Ectodermal cell (in vitro differentiated cells): Measurements from ENCODE around the gene SERINC1. TPM values are rescaled to one million over a fixed set of nuclear protein-coding genes. Genes with fewer than 3 reads are reported as not detected.
"Not testable (repeated sequence)": the region's sequence is repeated elsewhere in the genome, so short reads cannot be mapped to it uniquely, and the experiment has no call there.

Source experiments
- H3K27ac ChIP-seq: 2 replicates; pipeline ENCODE4 v1.7.0; 2013; ENCODE audit warnings: mild to moderate bottlenecking, low read depth, low read length; ENCODE audit not compliant: insufficient read depth, poor library complexity, severe bottlenecking
- H3K27me3 ChIP-seq: 2 replicates; pipeline ENCODE4 v1.7.0; 2013; ENCODE audit warnings: mild to moderate bottlenecking, low read length; ENCODE audit not compliant: insufficient read depth, control insufficient read depth, poor library complexity, severe bottlenecking
- H3K36me3 ChIP-seq: one replicate; pipeline ENCODE4 v1.7.0; 2013; ENCODE audit warnings: low read length; ENCODE audit not compliant: control insufficient read depth, insufficient read depth
- H3K4me1 ChIP-seq: one replicate; pipeline ENCODE4 v1.7.0; 2013; ENCODE audit warnings: low read length; ENCODE audit not compliant: control insufficient read depth, insufficient read depth
- H3K4me3 ChIP-seq: 2 replicates; pipeline ENCODE4 v1.7.0; 2013; ENCODE audit warnings: low read depth, low read length, control low read depth; ENCODE audit not compliant: insufficient read depth
- H3K9me3 ChIP-seq: 2 replicates; pipeline ENCODE4 v1.7.0; 2013; ENCODE audit warnings: mild to moderate bottlenecking, low read length, moderate library complexity; ENCODE audit not compliant: control insufficient read depth
- WGBS, 2 experiments: methylation state at CpG; one replicate each; pipeline ENCODE4 v1.1.7; 2013; ENCODE audit warnings: missing lambda C conversion rate in 2 of 2; 5-methylcytosine and 5-hydroxymethylcytosine counted together
- polyA plus RNA-seq, 4 experiments: library from polyadenylated mRNA; stranded (reverse); fragments of 50-300 nt; gene quantifications; one replicate each; pipeline ENCODE4 v1.2.3, GENCODE V29; 2013

The SERINC1 gene
- 88.2 TPM for polyA plus RNA-seq (2013, experiment 1 of 4)
- polyA plus RNA-seq (2013, experiment 2 of 4), result 106 TPM
- polyA plus RNA-seq (2013, experiment 3 of 4), result 81.1 TPM
- 95.5 TPM for polyA plus RNA-seq (2013, experiment 4 of 4)

- Histone ChIP-seq H3K4me3 (peak within 1 kb of the TSS; percentile 92), H3K36me3 (no peaks in the 10 kb centered on the region), H3K27me3 (no peaks in the 10 kb centered on the region), H3K27ac (peak within 1 kb of the TSS; percentile 78), H3K9me3 (no peaks in the 10 kb centered on the region), H3K4me1 (peaks cover 7% of the 10 kb centered on the region)
- WGBS, 2 experiments, result 1% methylated on average over 49 of the region's 49 CpGs
Measured at GRCh38 chr6:122471107-122472021, at the start of gene SERINC1. Gene SERINC1, minus strand, starts transcription at chr6:122471807. Its CDS starts 70 bp downstream, at chr6:122471737.

- Histone ChIP-seq H3K27me3 (no peaks in the 10 kb centered on the region), H3K27ac (no peak overlapping the region), H3K9me3 (no peaks in the 10 kb centered on the region), H3K4me3 (no peak overlapping the region), H3K36me3 (no peaks in the 10 kb centered on the region), H3K4me1 (no peaks in the 10 kb centered on the region)
- 97% methylated on average over 13 of the region's 13 CpGs for WGBS, 2 experiments
Measured at GRCh38 chr6:122511193-122511924, 39.8 kb upstream of the SERINC1 start.

DNA sequence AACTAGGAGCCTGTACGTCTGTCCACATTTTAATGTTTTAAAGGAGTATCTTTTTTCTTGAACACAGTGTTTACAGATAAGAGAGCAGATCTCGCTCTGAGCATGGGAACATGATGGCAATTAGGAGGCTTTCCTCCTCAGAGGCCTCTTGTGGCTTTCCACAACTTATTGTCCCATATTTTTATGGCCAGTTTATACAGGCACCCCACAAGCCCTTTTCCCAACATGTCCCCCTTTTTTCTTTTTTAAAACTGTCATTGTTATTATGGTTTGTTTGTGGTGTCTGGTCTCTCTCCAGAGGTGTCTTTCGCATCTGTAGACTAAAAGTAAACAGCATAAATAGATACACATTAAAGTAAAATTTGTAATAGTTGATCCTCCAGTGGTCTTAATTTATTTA, 33.6 kb upstream of the SERINC1 start:
- not testable (repeated sequence) for H3K27me3 ChIP-seq, H3K27ac ChIP-seq, H3K4me3 ChIP-seq, H3K4me1 ChIP-seq, H3K9me3 ChIP-seq
- H3K36me3 ChIP-seq, result peaks cover 14% of the 10 kb centered on the region
- 93 to 95% methylated on average over 1 to 2 of the region's 3 CpGs for WGBS, 2 experiments

- no peak overlapping the region for H3K4me3 ChIP-seq
- no peak overlapping the region for H3K27ac ChIP-seq
- H3K36me3 ChIP-seq, result peaks cover 14% of the 10 kb centered on the region
- H3K9me3 ChIP-seq, result no peaks in the 10 kb centered on the region
- H3K27me3 ChIP-seq, result no peaks in the 10 kb centered on the region
- H3K4me1 ChIP-seq, result no peaks in the 10 kb centered on the region
- 92 to 96% methylated on average over 4 of the region's 4 CpGs for WGBS, 2 experiments
Measured at GRCh38 chr6:122501475-122501874, 29.9 kb upstream of the SERINC1 start.

- no peaks in the 10 kb centered on the region for H3K9me3 ChIP-seq
- no peaks in the 10 kb centered on the region for H3K4me1 ChIP-seq
- WGBS, 2 experiments, result 91 to 92% methylated on average over 3 of the region's 3 CpGs
- peaks cover 8% of the 10 kb centered on the region for H3K36me3 ChIP-seq
- no peak overlapping the region for H3K27ac ChIP-seq
- H3K27me3 ChIP-seq, result no peaks in the 10 kb centered on the region
- no peak overlapping the region for H3K4me3 ChIP-seq
Measured at GRCh38 chr6:122495612-122496011, 24.0 kb upstream of the SERINC1 start.

- no peaks in the 10 kb centered on the region for H3K9me3 ChIP-seq
- WGBS, 2 experiments, result 95% methylated on average over 4 of the region's 4 CpGs
- H3K4me1 ChIP-seq, result no peaks in the 10 kb centered on the region
- no peak overlapping the region for H3K4me3 ChIP-seq
- H3K27ac ChIP-seq, result no peak overlapping the region
- peaks cover 7% of the 10 kb centered on the region for H3K36me3 ChIP-seq
- no peaks in the 10 kb centered on the region for H3K27me3 ChIP-seq
Measured at GRCh38 chr6:122494665-122495272, 23.2 kb upstream of the SERINC1 start.

- H3K9me3 ChIP-seq, result no peaks in the 10 kb centered on the region
- no peaks in the 10 kb centered on the region for H3K27me3 ChIP-seq
- WGBS, 2 experiments, result 67 to 74% methylated on average over 7 of the region's 7 CpGs
- no peak overlapping the region for H3K4me3 ChIP-seq
- H3K36me3 ChIP-seq, result peaks cover 7% of the 10 kb centered on the region
- no peak overlapping the region for H3K27ac ChIP-seq
- no peaks in the 10 kb centered on the region for H3K4me1 ChIP-seq
Measured at GRCh38 chr6:122491919-122492555, 20.4 kb upstream of the SERINC1 start.

- H3K4me1 ChIP-seq, result no peaks in the 10 kb centered on the region
- no peaks in the 10 kb centered on the region for H3K9me3 ChIP-seq
- no peaks in the 10 kb centered on the region for H3K27me3 ChIP-seq
- WGBS, 2 experiments, result 90 to 94% methylated on average over 1 of the region's 1 CpG
- H3K27ac ChIP-seq, result no peak overlapping the region
- peaks cover 7% of the 10 kb centered on the region for H3K36me3 ChIP-seq
- no peak overlapping the region for H3K4me3 ChIP-seq
Measured at GRCh38 chr6:122490607-122491006, 19.0 kb upstream of the SERINC1 start.

DNA sequence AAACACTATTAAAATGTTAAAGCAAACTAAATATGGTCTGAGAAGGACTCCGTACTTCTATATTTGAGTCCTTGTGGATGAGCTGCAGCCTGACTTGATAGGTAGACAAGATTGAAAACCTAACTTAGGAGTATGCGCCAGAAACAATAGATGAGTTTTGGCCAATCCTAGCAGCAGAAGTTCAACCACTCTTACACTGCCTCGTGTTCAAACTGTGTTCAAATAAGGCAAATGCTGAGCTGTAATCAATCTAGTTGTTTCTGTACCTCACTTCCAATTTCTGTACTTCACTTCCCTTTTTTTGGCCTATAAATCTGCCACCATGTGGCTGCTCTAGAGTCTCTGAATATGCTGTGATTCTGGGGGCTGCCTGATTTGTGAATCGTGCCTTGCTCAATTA, 13.2 kb upstream of the SERINC1 start:
- Histone ChIP-seq H3K27ac (no peak overlapping the region), H3K4me3 (no peak overlapping the region), H3K4me1 (no peaks in the 10 kb centered on the region), H3K36me3 (no peaks in the 10 kb centered on the region), H3K9me3 (no peaks in the 10 kb centered on the region), H3K27me3 (no peaks in the 10 kb centered on the region)
- WGBS, 2 experiments, result 69% methylated on average over 3 to 4 of the region's 4 CpGs
